Neural cell (in vitro differentiated cells): ENCODE data around the gene IFIH1.

ENCODE experiments used
- CTCF ChIP-seq: fragments of 450-650 bp; IDR thresholded peaks from 2 replicates; pipeline ENCODE4 v1.5.1; 2014; ENCODE audit warnings: antibody characterized with exemption, mild to moderate bottlenecking, moderate library complexity; ENCODE audit not compliant: poor library complexity, severe bottlenecking
- RAD21 ChIP-seq: fragments of 450-650 bp; conservative IDR thresholded peaks from 2 replicates; pipeline ENCODE4 v1.6.1; 2014; ENCODE audit warnings: antibody characterized with exemption, mild to moderate bottlenecking, moderate library complexity
- TAF1 ChIP-seq: IDR thresholded peaks from 2 replicates; pipeline ENCODE4 v1.6.1; 2012; ENCODE audit warnings: low read depth

- TF ChIP-seq CTCF (no peak), TAF1 (no peak), RAD21 (no peak)
Observed at GRCh38 chr2:162253435-162253834, 65.0 kb downstream of the IFIH1 start.
